PC-9 (cell line): ENCODE results near the gene RNF112. TPM values are rescaled to one million over a fixed set of nuclear protein-coding genes. Genes with fewer than 3 reads are reported as not detected.

ENCODE experiments used
- BruUV-seq: library from RNA; stranded (reverse); fragments of 400-500 nt; replicated peaks from 2 replicates; lab custom pipeline; 2021; lab: Mats Ljungman, UMichigan
- CTCF ChIA-PET: fragments of 300-600 bp; sonication (Branson Sonifier 250); formaldehyde crosslinking; loops from one replicate; lab custom pipeline; 2022; ENCODE audit warnings: antibody characterized with exemption; lab: Charles Lee
- POLR2A ChIA-PET: fragments of 300-600 bp; sonication (Branson Sonifier 250); formaldehyde crosslinking; loops from one replicate; lab custom pipeline; 2022; ENCODE audit warnings: antibody characterized with exemption; ENCODE audit not compliant: unreplicated experiment; lab: Charles Lee
- DNase-seq, 2 experiments: peaks; one replicate each; pipeline versions ENCODE4 v3.0.0 to v3.0.0-alpha.2; 2015 to 2022; ENCODE audit warnings: mixed read lengths in 1 of 2
- H2AFZ ChIP-seq: fragments of 200-600 bp; sonication (generic); 2 replicates; pipeline ENCODE4 v1.8.1; 2017; ENCODE audit warnings: antibody characterized with exemption
- H3F3A ChIP-seq: fragments of 200-600 bp; sonication (generic); 2 replicates; pipeline ENCODE4 v1.8.1; 2017; ENCODE audit warnings: antibody characterized with exemption, mild to moderate bottlenecking, low read depth; ENCODE audit not compliant: insufficient read depth
- H3K27ac ChIP-seq: fragments of 200-600 bp; sonication (generic); 2 replicates; pipeline ENCODE4 v1.6.1; 2016; ENCODE audit warnings: mixed run types
- H3K27me3 ChIP-seq: fragments of 200-600 bp; sonication (generic); 2 replicates; pipeline ENCODE4 v1.6.1; 2016; ENCODE audit warnings: low read depth, mixed run types; ENCODE audit not compliant: insufficient read depth
- H3K36me3 ChIP-seq: fragments of 200-600 bp; sonication (generic); 2 replicates; pipeline ENCODE4 v1.6.1; 2016; ENCODE audit warnings: low read depth, mixed run types
- H3K4me1 ChIP-seq: fragments of 200-600 bp; sonication (generic); replicated peaks from 2 replicates; pipeline ENCODE4 v1.6.1; 2016; ENCODE audit warnings: mixed run types; ENCODE audit not compliant: insufficient read depth
- H3K4me2 ChIP-seq: fragments of 200-600 bp; sonication (generic); 2 replicates; pipeline ENCODE4 v1.6.1; 2017; ENCODE audit warnings: mixed run types
- H3K4me3 ChIP-seq: fragments of 200-600 bp; sonication (generic); 2 replicates; pipeline ENCODE4 v1.6.1; 2016; ENCODE audit warnings: mixed run types
- H3K79me2 ChIP-seq: fragments of 200-600 bp; sonication (generic); 2 replicates; pipeline ENCODE4 v1.6.1; 2017; ENCODE audit warnings: low read depth, mixed run types
- H3K9me2 ChIP-seq: fragments of 200-600 bp; sonication (generic); 2 replicates; pipeline ENCODE4 v1.8.1; 2017; ENCODE audit warnings: mild to moderate bottlenecking; ENCODE audit not compliant: insufficient read depth
- H3K9me3 ChIP-seq: fragments of 200-600 bp; sonication (generic); 2 replicates; pipeline ENCODE4 v1.8.1; 2016; ENCODE audit warnings: low read depth; ENCODE audit not compliant: insufficient read depth
- H4K20me1 ChIP-seq: fragments of 200-600 bp; sonication (generic); 2 replicates; pipeline ENCODE4 v1.8.1; 2017; ENCODE audit not compliant: insufficient read depth
- EZH2 ChIP-seq: fragments of 200-600 bp; sonication (generic); IDR thresholded peaks from 2 replicates; pipeline ENCODE4 v1.8.0; 2017; ENCODE audit warnings: antibody characterized with exemption, low read depth
- intact Hi-C: fragments of 100-400 bp; cut with micrococcal nuclease; formaldehyde crosslinking; loops from one replicate; pipeline ENCODE4 v1.10.0; 2022; ENCODE audit not compliant: unreplicated experiment
- total RNA-seq: library from RNA; stranded (reverse); gene quantifications from 2 replicates; pipeline ENCODE4 v1.2.3, GENCODE V29; 2021
- TF ChIP-seq, protein P1 (sequence below): fragments of 200-600 bp; sonication (generic); conservative IDR thresholded peaks from 2 replicates; pipeline ENCODE4 v1.6.1; 2017; ENCODE audit warnings: mixed run types, antibody characterized with exemption, mild to moderate bottlenecking, moderate library complexity

RNF112 gene
- total RNA-seq, 1 experiment from 2014 or later: 2.0 TPM

DNA sequence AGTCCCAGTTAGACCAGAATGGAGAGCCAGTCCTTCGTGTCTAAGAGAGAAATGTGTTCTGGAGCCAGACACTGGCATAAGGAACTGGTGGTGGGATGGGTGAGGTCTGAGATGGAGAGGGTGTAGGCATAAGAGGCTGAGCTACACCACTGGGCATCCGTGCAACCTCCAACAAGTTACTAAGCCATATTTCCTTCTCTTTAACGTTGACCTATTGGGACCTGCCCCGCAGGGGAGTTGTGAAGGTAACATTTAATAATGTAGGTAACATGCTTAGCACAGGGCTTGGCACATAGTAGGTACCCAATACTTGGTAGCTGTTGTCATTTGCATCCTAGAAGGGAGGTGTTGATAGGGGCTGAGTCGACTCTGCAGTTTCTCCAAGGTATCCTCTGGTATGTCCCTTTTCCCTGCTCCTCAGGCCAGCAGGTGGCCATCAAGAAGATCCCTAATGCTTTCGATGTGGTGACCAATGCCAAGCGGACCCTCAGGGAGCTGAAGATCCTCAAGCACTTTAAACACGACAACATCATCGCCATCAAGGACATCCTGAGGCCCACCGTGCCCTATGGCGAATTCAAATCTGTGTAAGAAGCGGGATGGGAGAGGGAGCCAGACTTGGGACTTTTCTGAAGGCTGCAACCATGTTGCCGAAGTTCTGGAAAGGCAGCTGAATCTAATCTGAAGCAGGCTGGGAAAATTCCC, 31.5 kb upstream of the RNF112 start:
- Histone ChIP-seq H3K27ac (no peak overlapping the region), H3K27me3 (no peaks in the 10 kb centered on the region), H3K9me2 (no peaks in the 10 kb centered on the region), H3K4me3 (peak overlapping the region; percentile 79; the same call in 1 of the 2 replicates), H3K79me2 (peaks cover 26% of the 10 kb centered on the region), H3K9me3 (no peaks in the 10 kb centered on the region), H3K4me2 (peak overlapping the region; percentile 92), H3K4me1 (peaks cover 19% of the 10 kb centered on the region), H4K20me1 (no peaks in the 10 kb centered on the region), H3K36me3 (0 out of 2 replicates have a peak, but pooled peaks cover 12% of the 10 kb centered on the region), H2AFZ (no peak overlapping the region), H3F3A (peaks cover 16% of the 10 kb centered on the region)
- intact Hi-C loops: no loop called here
- TF ChIP-seq EZH2: no peak
- TF ChIP-seq, protein P1, sequence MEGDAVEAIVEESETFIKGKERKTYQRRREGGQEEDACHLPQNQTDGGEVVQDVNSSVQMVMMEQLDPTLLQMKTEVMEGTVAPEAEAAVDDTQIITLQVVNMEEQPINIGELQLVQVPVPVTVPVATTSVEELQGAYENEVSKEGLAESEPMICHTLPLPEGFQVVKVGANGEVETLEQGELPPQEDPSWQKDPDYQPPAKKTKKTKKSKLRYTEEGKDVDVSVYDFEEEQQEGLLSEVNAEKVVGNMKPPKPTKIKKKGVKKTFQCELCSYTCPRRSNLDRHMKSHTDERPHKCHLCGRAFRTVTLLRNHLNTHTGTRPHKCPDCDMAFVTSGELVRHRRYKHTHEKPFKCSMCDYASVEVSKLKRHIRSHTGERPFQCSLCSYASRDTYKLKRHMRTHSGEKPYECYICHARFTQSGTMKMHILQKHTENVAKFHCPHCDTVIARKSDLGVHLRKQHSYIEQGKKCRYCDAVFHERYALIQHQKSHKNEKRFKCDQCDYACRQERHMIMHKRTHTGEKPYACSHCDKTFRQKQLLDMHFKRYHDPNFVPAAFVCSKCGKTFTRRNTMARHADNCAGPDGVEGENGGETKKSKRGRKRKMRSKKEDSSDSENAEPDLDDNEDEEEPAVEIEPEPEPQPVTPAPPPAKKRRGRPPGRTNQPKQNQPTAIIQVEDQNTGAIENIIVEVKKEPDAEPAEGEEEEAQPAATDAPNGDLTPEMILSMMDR: no peak
- ChIA-PET CTCF (no interaction called here), POLR2A (no interaction called here)
- no TSS peak for BruUV-seq
- DNase-seq: no peak

DNA sequence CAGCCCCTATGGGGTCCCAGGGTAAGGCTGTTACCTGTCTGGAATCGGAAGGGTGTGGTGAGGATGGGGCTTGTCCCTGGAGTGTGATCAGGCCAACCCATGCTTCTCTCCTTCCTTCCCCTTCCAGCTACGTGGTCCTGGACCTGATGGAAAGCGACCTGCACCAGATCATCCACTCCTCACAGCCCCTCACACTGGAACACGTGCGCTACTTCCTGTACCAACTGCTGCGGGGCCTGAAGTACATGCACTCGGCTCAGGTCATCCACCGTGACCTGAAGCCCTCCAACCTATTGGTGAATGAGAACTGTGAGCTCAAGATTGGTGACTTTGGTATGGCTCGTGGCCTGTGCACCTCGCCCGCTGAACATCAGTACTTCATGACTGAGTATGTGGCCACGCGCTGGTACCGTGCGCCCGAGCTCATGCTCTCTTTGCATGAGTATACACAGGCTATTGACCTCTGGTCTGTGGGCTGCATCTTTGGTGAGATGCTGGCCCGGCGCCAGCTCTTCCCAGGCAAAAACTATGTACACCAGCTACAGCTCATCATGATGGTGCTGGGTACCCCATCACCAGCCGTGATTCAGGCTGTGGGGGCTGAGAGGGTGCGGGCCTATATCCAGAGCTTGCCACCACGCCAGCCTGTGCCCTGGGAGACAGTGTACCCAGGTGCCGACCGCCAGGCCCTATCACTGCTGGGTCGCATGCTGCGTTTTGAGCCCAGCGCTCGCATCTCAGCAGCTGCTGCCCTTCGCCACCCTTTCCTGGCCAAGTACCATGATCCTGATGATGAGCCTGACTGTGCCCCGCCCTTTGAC, 30.3 kb upstream of the RNF112 start:
- no peaks in the 10 kb centered on the region for H3K9me3 ChIP-seq
- no peaks in the 10 kb centered on the region for H3K27me3 ChIP-seq
- H3K9me2 ChIP-seq: no peaks in the 10 kb centered on the region
- H3K4me1 ChIP-seq: peaks cover 19% of the 10 kb centered on the region
- TF ChIP-seq EZH2: no peak
- TF ChIP-seq, protein P1: no peak
- no peak overlapping the region for H3K27ac ChIP-seq
- H4K20me1 ChIP-seq: no peaks in the 10 kb centered on the region
- no peak for DNase-seq
- ChIA-PET POLR2A (no interaction called here), CTCF (no interaction called here)
- intact Hi-C loops: no loop called here
- H3K4me2 ChIP-seq: no peak overlapping the region
- peaks cover 20% of the 10 kb centered on the region for H3F3A ChIP-seq
- H3K79me2 ChIP-seq: peaks cover 23% of the 10 kb centered on the region
- H3K36me3 ChIP-seq: 0 out of 2 replicates have a peak, but pooled peaks cover 12% of the 10 kb centered on the region
- no peak overlapping the region for H2AFZ ChIP-seq
- H3K4me3 ChIP-seq: no peak overlapping the region
- no TSS peak for BruUV-seq

DNA sequence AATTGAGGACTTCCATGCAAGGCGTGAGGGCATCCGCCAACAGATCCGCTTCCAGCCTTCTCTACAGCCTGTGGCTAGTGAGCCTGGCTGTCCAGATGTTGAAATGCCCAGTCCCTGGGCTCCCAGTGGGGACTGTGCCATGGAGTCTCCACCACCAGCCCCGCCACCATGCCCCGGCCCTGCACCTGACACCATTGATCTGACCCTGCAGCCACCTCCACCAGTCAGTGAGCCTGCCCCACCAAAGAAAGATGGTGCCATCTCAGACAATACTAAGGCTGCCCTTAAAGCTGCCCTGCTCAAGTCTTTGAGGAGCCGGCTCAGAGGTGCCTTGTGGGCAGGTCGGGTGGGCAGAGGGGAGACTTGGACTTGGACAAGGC, 29.7 kb upstream of the RNF112 start:
- Histone ChIP-seq H3K27ac (no peak overlapping the region), H3K4me1 (peaks cover 12% of the 10 kb centered on the region), H4K20me1 (no peaks in the 10 kb centered on the region), H3K9me3 (no peaks in the 10 kb centered on the region), H3K4me2 (no peak overlapping the region), H3K36me3 (0 out of 2 replicates have a peak, but pooled peaks cover 12% of the 10 kb centered on the region), H2AFZ (no peak overlapping the region), H3K9me2 (no peaks in the 10 kb centered on the region), H3K79me2 (peaks cover 16% of the 10 kb centered on the region), H3K4me3 (no peak overlapping the region), H3F3A (peaks cover 25% of the 10 kb centered on the region), H3K27me3 (no peaks in the 10 kb centered on the region)
- ChIA-PET POLR2A (no interaction called here), CTCF (no interaction called here)
- TF ChIP-seq, protein P1: no peak
- no peak for TF ChIP-seq EZH2
- intact Hi-C loops: no loop called here
- BruUV-seq: no TSS peak
- no peak for DNase-seq
